ENCODE measurements around the gene SVOPL. TPM values are rescaled to one million over a fixed set of nuclear protein-coding genes. Genes with fewer than 3 reads are reported as not detected.

The SVOPL gene
- total and polyA plus RNA-seq, 2 donors (not counting 3 experiments of a cell fraction or from before 2014, with no cell fraction given), result not detected

- no peaks in the 10 kb centered on the region for H3K4me1 ChIP-seq (ENCODE audit: control insufficient read depth, extremely low read depth, insufficient read depth, low read length)
- H4K20me1 ChIP-seq (replicated peaks; ENCODE audit: control insufficient read depth, extremely low read depth, insufficient read depth, low read length), result no peaks in the 10 kb centered on the region
- POLR2A ChIA-PET, result no interaction called here
- no peaks in the 10 kb centered on the region for H3K79me2 ChIP-seq (ENCODE audit: control insufficient read depth, insufficient read depth, low read length)
- no peaks in the 10 kb centered on the region for H3K9me1 ChIP-seq (replicated peaks; ENCODE audit: control insufficient read depth, extremely low read depth, insufficient read depth, low read length)
- BruUV-seq (replicated peaks), result no TSS peak
- H2AFZ ChIP-seq (ENCODE audit: low read depth, low read length), result no peak overlapping the region
- no peaks in the 10 kb centered on the region for H3K36me3 ChIP-seq (ENCODE audit: control insufficient read depth in 2 of 2, extremely low read depth in 1 of 2, insufficient read depth in 2 of 2, low read length in 2 of 2)
- CTCF ChIA-PET, result no interaction called here
- no peaks in the 10 kb centered on the region for H3K9me3 ChIP-seq (replicated peaks; ENCODE audit: control insufficient read depth, insufficient read depth, low read length)
- TF ChIP-seq POLR2A (IDR thresholded peaks at IDR 0.05; ENCODE audit: low read depth, low read length) (no peak), POLR2AphosphoS5 (IDR thresholded peaks at IDR 0.05; ENCODE audit: insufficient read depth, low read depth, low read length) (no peak), EZH2 (IDR thresholded peaks at IDR 0.05; ENCODE audit: borderline replicate concordance, low read depth, low read length, severe bottlenecking) (no peak), FOS (IDR thresholded peaks at IDR 0.05; ENCODE audit: borderline replicate concordance, insufficient read depth, low read length) (no peak), JUN (IDR thresholded peaks at IDR 0.05; ENCODE audit: borderline replicate concordance, insufficient read depth, insufficient read length, low read depth) (no peak), MYC (IDR thresholded peaks at IDR 0.05; ENCODE audit: low read depth, low read length) (no peak), CTCF (IDR thresholded peaks at IDR 0.05; ENCODE audit: extremely low read depth in 1 of 2, insufficient read depth in 1 of 2, low read depth in 1 of 2, low read length in 2 of 2) (no peak), MAX (IDR thresholded peaks at IDR 0.05; ENCODE audit: insufficient read depth, insufficient read length) (no peak), GATA2 (IDR thresholded peaks at IDR 0.05; ENCODE audit: insufficient read depth, insufficient read length, low read depth, low read length) (no peak)
- DNase-seq (ENCODE audit: low read depth, low spot score) (no peak), FAIRE-seq (no peak)
- peaks cover 2 to 3% of the 10 kb centered on the region in 2 experiments for H3K27me3 ChIP-seq (ENCODE audit: control insufficient read depth in 2 of 2, insufficient read depth in 2 of 2, low read length in 2 of 2)
- dilution Hi-C loops (cut with MboI; ENCODE audit: extremely low pct_ligation_motif_present, low sequenced_read_pairs) (no loop called here), intact Hi-C loops (cut with micrococcal nuclease) (no loop called here)
- no peak overlapping the region for H3K27ac ChIP-seq (ENCODE audit: insufficient read depth, low read depth, low read length)
- no peak overlapping the region for H3K4me3 ChIP-seq (replicated peaks in 1 of 3; ENCODE audit: insufficient read depth in 1 of 3, low read depth in 1 of 3, low read length in 3 of 3)
- H3K4me2 ChIP-seq (ENCODE audit: insufficient read depth, low read length), result no peak overlapping the region
- no peak overlapping the region for H3K9ac ChIP-seq (replicated peaks; ENCODE audit: extremely low read depth, insufficient read depth, low read length)
These were observed 38.8 kb downstream of the SVOPL start for GRCh38 chr7:138662076-138662990.
